GM23338 (cell line): ENCODE results near the gene MXRA8. TPM values are rescaled to one million over a fixed set of nuclear protein-coding genes. Genes with fewer than 3 reads are reported as not detected.

Source experiments
- ATAC-seq: fragments of 200-7000 bp; cut with Tn5 transposase; 3 replicates; pipeline ENCODE4 v1.9.1; 2020
- DNase-seq: peaks from one replicate; pipeline ENCODE4 v3.0.0-alpha.2; 2015; ENCODE audit warnings: low spot score
- H2AFZ ChIP-seq: fragments of 200-600 bp; sonication (generic); 2 replicates; pipeline ENCODE4 v1.8.0; 2016; ENCODE audit warnings: antibody characterized with exemption, mild to moderate bottlenecking, moderate library complexity
- H3F3A ChIP-seq: fragments of 200-600 bp; sonication (generic); replicated peaks from 2 replicates; pipeline ENCODE4 v1.8.0; 2017; ENCODE audit warnings: antibody characterized with exemption, mixed run types, low read depth
- H3K27ac ChIP-seq: fragments of 200-600 bp; sonication (generic); 2 replicates; pipeline ENCODE4 v1.6.1; 2016; ENCODE audit warnings: low read depth
- H3K27me3 ChIP-seq: fragments of 200-600 bp; sonication (generic); 2 replicates; pipeline ENCODE4 v1.8.0; 2016; ENCODE audit warnings: mild to moderate bottlenecking, mixed run types, moderate library complexity; ENCODE audit not compliant: insufficient read depth
- H3K36me3 ChIP-seq: fragments of 200-600 bp; sonication (generic); 2 replicates; pipeline ENCODE4 v1.8.0; 2016; ENCODE audit warnings: mild to moderate bottlenecking; ENCODE audit not compliant: insufficient read depth
- H3K4me1 ChIP-seq: fragments of 200-600 bp; sonication (generic); 2 replicates; pipeline ENCODE4 v1.8.0; 2016; ENCODE audit warnings: mild to moderate bottlenecking, moderate library complexity; ENCODE audit not compliant: insufficient read depth
- H3K4me2 ChIP-seq: fragments of 200-600 bp; sonication (generic); 2 replicates; pipeline ENCODE4 v1.7.1; 2017; ENCODE audit warnings: mixed run types
- H3K4me3 ChIP-seq: fragments of 200-600 bp; sonication (generic); 2 replicates; pipeline ENCODE4 v1.6.1; 2016; ENCODE audit warnings: mixed run types
- H3K79me2 ChIP-seq: fragments of 200-600 bp; sonication (generic); replicated peaks from 2 replicates; pipeline ENCODE4 v1.8.0; 2017; ENCODE audit warnings: mild to moderate bottlenecking; ENCODE audit not compliant: insufficient read depth
- H3K9me2 ChIP-seq: fragments of 200-600 bp; sonication (generic); 2 replicates; pipeline ENCODE4 v1.8.0; 2017; ENCODE audit not compliant: insufficient read depth
- H4K20me1 ChIP-seq: fragments of 200-600 bp; sonication (generic); replicated peaks from 2 replicates; pipeline ENCODE4 v1.8.0; 2017; ENCODE audit warnings: mild to moderate bottlenecking; ENCODE audit not compliant: insufficient read depth
- H3K27ac Mint-ChIP-seq: 2 replicates; pipeline ENCODE4 v1.8.0; 2020; ENCODE audit warnings: inconsistent platforms, mild to moderate bottlenecking, moderate library complexity, mixed read lengths
- H3K27me3 Mint-ChIP-seq: 3 replicates; pipeline ENCODE4 v1.8.0; 2022; ENCODE audit warnings: low read depth, mild to moderate bottlenecking, moderate library complexity, mixed read lengths, inconsistent platforms; ENCODE audit not compliant: insufficient read depth, poor library complexity
- H3K36me3 Mint-ChIP-seq: 3 replicates; pipeline ENCODE4 v1.8.0; 2021; ENCODE audit warnings: low read depth, mild to moderate bottlenecking, inconsistent platforms, moderate library complexity, mixed read lengths
- H3K4me1 Mint-ChIP-seq: 3 replicates; pipeline ENCODE4 v1.8.0; 2020; ENCODE audit warnings: mild to moderate bottlenecking, inconsistent platforms, mixed read lengths
- H3K4me3 Mint-ChIP-seq: 3 replicates; pipeline ENCODE4 v1.8.0; 2021; ENCODE audit warnings: moderate library complexity, mild to moderate bottlenecking, inconsistent platforms, mixed read lengths
- H3K9me3 Mint-ChIP-seq: 3 replicates; pipeline ENCODE4 v1.8.0; 2020; ENCODE audit warnings: moderate library complexity, mild to moderate bottlenecking, inconsistent platforms, mixed read lengths
- CREB1 ChIP-seq: fragments of 250-450 bp; sonication (Bioruptor Pico); IDR thresholded peaks from 2 replicates; pipeline ENCODE4 v1.5.0; 2020; ENCODE audit warnings: low read depth, mild to moderate bottlenecking, moderate library complexity
- EZH2phosphoT487 ChIP-seq: fragments of 200-600 bp; sonication (generic); IDR thresholded peaks from one replicate; pipeline ENCODE4 v1.8.1; 2018; ENCODE audit warnings: antibody characterized with exemption; ENCODE audit not compliant: unreplicated experiment
- POLR2AphosphoS5 ChIP-seq: IDR thresholded peaks from 2 replicates; pipeline ENCODE4 v1.6.1; 2016; ENCODE audit warnings: antibody characterized with exemption, low read depth
- STAT1 ChIP-seq: IDR thresholded peaks from one replicate; pipeline ENCODE4 v1.6.1; 2016; ENCODE audit warnings: antibody characterized with exemption; ENCODE audit not compliant: unreplicated experiment
- ZNF331 ChIP-seq: fragments of 250-450 bp; sonication (Bioruptor Pico); IDR thresholded peaks from 2 replicates; pipeline ENCODE4 v1.5.0; 2020; ENCODE audit warnings: low read depth, mild to moderate bottlenecking, moderate library complexity
- polyA plus RNA-seq: library from polyadenylated mRNA; unstranded; fragments of >200 nt; fragmentation: Nextera tagmentation; extraction: Ambion mirVana; gene quantifications from 2 replicates; pipeline ENCODE4 v1.2.1, GENCODE V29; 2016
- total RNA-seq: library from RNA; depleted of rRNA; stranded (reverse); fragments of >200 nt; shearing (Covaris generic); gene quantifications from 2 replicates; pipeline ENCODE4 v1.2.3, GENCODE V29; 2014
- TF ChIP-seq, protein P1 (sequence below): IDR thresholded peaks from one replicate; pipeline ENCODE4 v1.6.1; 2018; ENCODE audit warnings: antibody characterized with exemption; ENCODE audit not compliant: unreplicated experiment
- TF ChIP-seq, protein P2 (sequence below), 2 experiments: fragments of 200-600 bp in 1 of 2; sonication (generic) in 1 of 2; conservative IDR thresholded peaks; 2 replicates each; pipeline versions ENCODE4 v1.5.1 to v1.6.1; 2016 to 2017; ENCODE audit warnings: antibody characterized with exemption in 2 of 2, low read depth in 2 of 2, mild to moderate bottlenecking in 2 of 2, moderate library complexity in 1 of 2
- TF ChIP-seq, protein P3 (sequence below): IDR thresholded peaks from 2 replicates; pipeline ENCODE4 v1.6.1; 2016; ENCODE audit warnings: antibody characterized with exemption

MXRA8 gene
- total and polyA plus RNA-seq, 2 experiments from 2014 or later, result 9.1 to 17.2 TPM

DNA sequence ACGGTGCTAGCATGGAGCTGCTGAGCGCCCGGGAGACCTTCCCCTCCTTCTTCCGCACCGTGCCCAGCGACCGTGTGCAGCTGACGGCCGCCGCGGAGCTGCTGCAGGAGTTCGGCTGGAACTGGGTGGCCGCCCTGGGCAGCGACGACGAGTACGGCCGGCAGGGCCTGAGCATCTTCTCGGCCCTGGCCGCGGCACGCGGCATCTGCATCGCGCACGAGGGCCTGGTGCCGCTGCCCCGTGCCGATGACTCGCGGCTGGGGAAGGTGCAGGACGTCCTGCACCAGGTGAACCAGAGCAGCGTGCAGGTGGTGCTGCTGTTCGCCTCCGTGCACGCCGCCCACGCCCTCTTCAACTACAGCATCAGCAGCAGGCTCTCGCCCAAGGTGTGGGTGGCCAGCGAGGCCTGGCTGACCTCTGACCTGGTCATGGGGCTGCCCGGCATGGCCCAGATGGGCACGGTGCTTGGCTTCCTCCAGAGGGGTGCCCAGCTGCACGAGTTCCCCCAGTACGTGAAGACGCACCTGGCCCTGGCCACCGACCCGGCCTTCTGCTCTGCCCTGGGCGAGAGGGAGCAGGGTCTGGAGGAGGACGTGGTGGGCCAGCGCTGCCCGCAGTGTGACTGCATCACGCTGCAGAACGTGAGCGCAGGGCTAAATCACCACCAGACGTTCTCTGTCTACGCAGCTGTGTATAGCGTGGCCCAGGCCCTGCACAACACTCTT lies 26.2 kb downstream of the MXRA8 start (continued):
- TF ChIP-seq, protein P1, sequence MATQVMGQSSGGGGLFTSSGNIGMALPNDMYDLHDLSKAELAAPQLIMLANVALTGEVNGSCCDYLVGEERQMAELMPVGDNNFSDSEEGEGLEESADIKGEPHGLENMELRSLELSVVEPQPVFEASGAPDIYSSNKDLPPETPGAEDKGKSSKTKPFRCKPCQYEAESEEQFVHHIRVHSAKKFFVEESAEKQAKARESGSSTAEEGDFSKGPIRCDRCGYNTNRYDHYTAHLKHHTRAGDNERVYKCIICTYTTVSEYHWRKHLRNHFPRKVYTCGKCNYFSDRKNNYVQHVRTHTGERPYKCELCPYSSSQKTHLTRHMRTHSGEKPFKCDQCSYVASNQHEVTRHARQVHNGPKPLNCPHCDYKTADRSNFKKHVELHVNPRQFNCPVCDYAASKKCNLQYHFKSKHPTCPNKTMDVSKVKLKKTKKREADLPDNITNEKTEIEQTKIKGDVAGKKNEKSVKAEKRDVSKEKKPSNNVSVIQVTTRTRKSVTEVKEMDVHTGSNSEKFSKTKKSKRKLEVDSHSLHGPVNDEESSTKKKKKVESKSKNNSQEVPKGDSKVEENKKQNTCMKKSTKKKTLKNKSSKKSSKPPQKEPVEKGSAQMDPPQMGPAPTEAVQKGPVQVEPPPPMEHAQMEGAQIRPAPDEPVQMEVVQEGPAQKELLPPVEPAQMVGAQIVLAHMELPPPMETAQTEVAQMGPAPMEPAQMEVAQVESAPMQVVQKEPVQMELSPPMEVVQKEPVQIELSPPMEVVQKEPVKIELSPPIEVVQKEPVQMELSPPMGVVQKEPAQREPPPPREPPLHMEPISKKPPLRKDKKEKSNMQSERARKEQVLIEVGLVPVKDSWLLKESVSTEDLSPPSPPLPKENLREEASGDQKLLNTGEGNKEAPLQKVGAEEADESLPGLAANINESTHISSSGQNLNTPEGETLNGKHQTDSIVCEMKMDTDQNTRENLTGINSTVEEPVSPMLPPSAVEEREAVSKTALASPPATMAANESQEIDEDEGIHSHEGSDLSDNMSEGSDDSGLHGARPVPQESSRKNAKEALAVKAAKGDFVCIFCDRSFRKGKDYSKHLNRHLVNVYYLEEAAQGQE, result no peak
- TF ChIP-seq STAT1 (no peak), ZNF331 (CRISPR knock-in tag) (no peak), EZH2phosphoT487 (no peak), CREB1 (CRISPR knock-in tag) (no peak)
- TF ChIP-seq, protein P2, sequence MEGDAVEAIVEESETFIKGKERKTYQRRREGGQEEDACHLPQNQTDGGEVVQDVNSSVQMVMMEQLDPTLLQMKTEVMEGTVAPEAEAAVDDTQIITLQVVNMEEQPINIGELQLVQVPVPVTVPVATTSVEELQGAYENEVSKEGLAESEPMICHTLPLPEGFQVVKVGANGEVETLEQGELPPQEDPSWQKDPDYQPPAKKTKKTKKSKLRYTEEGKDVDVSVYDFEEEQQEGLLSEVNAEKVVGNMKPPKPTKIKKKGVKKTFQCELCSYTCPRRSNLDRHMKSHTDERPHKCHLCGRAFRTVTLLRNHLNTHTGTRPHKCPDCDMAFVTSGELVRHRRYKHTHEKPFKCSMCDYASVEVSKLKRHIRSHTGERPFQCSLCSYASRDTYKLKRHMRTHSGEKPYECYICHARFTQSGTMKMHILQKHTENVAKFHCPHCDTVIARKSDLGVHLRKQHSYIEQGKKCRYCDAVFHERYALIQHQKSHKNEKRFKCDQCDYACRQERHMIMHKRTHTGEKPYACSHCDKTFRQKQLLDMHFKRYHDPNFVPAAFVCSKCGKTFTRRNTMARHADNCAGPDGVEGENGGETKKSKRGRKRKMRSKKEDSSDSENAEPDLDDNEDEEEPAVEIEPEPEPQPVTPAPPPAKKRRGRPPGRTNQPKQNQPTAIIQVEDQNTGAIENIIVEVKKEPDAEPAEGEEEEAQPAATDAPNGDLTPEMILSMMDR (conservative IDR thresholded peaks at IDR 0.05; ENCODE audit: low read depth in 2 of 2), result no peak
- TF ChIP-seq, protein P3, sequence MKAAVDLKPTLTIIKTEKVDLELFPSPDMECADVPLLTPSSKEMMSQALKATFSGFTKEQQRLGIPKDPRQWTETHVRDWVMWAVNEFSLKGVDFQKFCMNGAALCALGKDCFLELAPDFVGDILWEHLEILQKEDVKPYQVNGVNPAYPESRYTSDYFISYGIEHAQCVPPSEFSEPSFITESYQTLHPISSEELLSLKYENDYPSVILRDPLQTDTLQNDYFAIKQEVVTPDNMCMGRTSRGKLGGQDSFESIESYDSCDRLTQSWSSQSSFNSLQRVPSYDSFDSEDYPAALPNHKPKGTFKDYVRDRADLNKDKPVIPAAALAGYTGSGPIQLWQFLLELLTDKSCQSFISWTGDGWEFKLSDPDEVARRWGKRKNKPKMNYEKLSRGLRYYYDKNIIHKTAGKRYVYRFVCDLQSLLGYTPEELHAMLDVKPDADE, result no peak

DNA sequence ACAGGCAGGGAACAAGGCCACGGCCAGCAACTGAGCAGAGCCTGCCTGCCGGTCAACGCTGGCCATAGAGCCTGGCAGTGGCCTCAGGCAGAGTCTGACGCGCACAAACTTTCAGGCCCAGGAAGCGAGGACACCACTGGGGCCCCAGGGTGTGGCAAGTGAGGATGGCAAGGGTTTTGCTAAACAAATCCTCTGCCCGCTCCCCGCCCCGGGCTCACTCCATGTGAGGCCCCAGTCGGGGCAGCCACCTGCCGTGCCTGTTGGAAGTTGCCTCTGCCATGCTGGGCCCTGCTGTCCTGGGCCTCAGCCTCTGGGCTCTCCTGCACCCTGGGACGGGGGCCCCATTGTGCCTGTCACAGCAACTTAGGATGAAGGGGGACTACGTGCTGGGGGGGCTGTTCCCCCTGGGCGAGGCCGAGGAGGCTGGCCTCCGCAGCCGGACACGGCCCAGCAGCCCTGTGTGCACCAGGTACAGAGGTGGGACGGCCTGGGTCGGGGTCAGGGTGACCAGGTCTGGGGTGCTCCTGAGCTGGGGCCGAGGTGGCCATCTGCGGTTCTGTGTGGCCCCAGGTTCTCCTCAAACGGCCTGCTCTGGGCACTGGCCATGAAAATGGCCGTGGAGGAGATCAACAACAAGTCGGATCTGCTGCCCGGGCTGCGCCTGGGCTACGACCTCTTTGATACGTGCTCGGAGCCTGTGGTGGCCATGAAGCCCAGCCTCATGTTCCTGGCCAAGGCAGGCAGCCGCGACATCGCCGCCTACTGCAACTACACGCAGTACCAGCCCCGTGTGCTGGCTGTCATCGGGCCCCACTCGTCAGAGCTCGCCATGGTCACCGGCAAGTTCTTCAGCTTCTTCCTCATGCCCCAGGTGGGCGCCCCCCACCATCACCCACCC lies 27.0 kb downstream of the MXRA8 start, which contains the start of gene TAS1R3:
Gene TAS1R3 (plus strand): TSS at position 213 of the 898 bp plus-strand sequence. CDS start 66 bp downstream, at position 279.
- H4K20me1 ChIP-seq, result no peaks in the 10 kb centered on the region
- H3K4me3 ChIP-seq, result no peak within 1 kb of the TSS
- H3K27me3 ChIP-seq, result no peaks in the 10 kb centered on the region
- Mint-ChIP-seq H3K4me3 (no peak within 1 kb of the TSS), H3K36me3 (peaks cover 5% of the 10 kb centered on the region; the same call in 2 of the 3 replicates), H3K27ac (no peak within 1 kb of the TSS), H3K27me3 (peaks cover 11% of the 10 kb centered on the region), H3K9me3 (no peaks in the 10 kb centered on the region), H3K4me1 (no peaks in the 10 kb centered on the region)
- H3K9me2 ChIP-seq, result no peaks in the 10 kb centered on the region
- ATAC-seq (no peak; the same call in 2 of the 3 replicates), DNase-seq (no peak)
- H3K79me2 ChIP-seq, result no peaks in the 10 kb centered on the region
- peaks cover 18% of the 10 kb centered on the region; the same call in 1 of the 2 replicates for H3F3A ChIP-seq
- H3K4me1 ChIP-seq, result no peaks in the 10 kb centered on the region
- no peaks in the 10 kb centered on the region for H3K36me3 ChIP-seq
- H3K27ac ChIP-seq, result no peak within 1 kb of the TSS
- no peak within 1 kb of the TSS for H3K4me2 ChIP-seq
- H2AFZ ChIP-seq, result no peak within 1 kb of the TSS
- TF ChIP-seq POLR2AphosphoS5 (no peak), EZH2phosphoT487 (no peak), STAT1 (no peak)
- TF ChIP-seq, protein P2 (conservative IDR thresholded peaks at IDR 0.05; ENCODE audit: low read depth in 2 of 2), result no peak
